ENCODE measurements around the gene DPPA3.
"Not testable (repeated sequence)": the region's sequence is repeated elsewhere in the genome, so short reads cannot be mapped to it uniquely, and the experiment has no call there.

Gene DPPA3

GRCh38 chr12:7730984-7731383 is 19.8 kb downstream of the DPPA3 start:
- not testable (repeated sequence) for DNase-seq (ENCODE audit: low read depth in 2 of 2)

DNA sequence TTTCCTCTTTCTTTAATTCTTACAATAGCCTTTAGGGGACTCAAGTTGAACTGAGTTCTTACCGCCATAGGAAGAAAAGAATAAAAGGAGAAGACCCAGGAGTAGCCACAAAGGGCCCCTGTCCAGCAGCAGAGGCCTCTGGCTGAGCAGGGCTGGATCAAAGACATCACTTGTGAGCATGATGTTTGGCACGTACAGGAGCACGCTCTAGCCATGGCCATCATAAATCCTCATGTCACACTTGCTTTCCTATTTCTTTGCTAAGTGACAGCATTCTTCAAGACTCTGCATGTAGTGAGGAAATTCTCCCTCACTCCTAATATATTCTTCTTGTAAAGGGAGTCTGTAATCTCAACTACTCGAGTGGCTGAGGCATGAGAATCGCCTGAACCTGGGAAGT is 20.3 kb downstream of the DPPA3 start:
- no peak for DNase-seq (ENCODE audit: low read depth in 2 of 2)

DNA sequence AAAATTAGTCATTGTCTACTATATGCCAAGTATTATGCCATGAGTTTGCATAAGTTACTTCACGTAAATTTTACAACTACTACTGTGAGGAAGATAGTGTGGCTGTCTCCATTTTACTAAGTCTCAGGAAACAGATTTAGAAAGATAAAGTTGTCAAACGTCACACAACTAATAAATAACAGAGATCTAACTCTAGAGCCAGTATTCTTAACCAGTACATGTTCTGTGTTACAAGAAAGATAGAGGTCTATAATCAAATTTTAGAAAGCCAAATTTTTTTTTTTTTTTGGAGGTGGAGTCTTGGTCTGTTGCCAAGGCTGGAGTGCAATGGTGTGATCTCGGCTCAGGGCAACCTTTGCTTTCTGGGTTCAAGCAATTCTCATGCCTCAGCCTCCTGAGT is 21.8 kb downstream of the DPPA3 start:
- no peak for DNase-seq (ENCODE audit: low read depth in 2 of 2)

DNA sequence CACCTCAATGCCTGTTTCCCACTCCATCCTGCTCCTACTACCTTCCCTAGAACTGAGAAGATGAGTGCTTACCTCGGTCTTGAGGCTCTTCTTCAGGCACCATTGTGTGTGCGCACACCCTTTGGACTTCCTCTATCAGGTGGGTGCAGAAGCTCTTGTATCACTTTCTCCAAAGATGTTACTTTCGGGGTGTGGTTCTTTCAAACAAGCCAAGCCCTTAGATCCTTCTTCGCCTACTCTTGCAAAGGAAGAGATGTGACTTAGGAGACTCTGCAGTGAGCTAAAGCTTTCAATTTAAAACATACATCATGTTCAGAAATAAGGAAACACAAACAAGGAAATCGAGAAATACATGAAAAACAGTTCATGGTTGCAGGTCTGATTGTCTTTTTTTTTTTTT is 36.0 kb downstream of the DPPA3 start, which contains the start of gene CLEC4C:
Gene CLEC4C (minus strand): TSS at position 130 of the 400 bp plus-strand sequence. CDS start 27 bp downstream, at position 103.
- DNase-seq (ENCODE audit: low read depth in 2 of 2), result no peak

GRCh38 chr12:7748852-7749251 is 37.6 kb downstream of the DPPA3 start:
- DNase-seq (ENCODE audit: low read depth in 2 of 2), result no peak

- DNase-seq (ENCODE audit: low read depth in 2 of 2), result no peak
Observed at GRCh38 chr12:7749442-7749841, 38.2 kb downstream of the DPPA3 start.

DNA sequence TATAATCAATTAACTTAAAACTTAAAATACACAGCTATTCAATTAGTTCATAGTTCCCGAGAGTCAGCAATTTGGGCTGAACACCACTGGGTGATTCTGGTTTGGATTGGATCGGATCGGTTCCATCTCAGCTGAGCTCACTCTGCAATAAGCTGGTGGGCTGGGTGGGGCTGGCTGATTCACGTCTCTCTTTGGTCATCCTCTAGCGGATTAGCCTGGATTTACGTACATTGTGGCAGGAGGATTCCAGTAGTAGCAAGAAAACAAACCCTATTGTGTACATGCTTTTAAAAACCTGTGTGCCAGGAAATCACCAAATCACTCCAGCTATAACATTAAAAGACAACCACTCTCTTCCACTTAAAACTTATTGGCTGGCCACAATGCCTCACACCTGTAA is 39.1 kb downstream of the DPPA3 start:
- no peak for DNase-seq (ENCODE audit: low read depth in 2 of 2)

DNA sequence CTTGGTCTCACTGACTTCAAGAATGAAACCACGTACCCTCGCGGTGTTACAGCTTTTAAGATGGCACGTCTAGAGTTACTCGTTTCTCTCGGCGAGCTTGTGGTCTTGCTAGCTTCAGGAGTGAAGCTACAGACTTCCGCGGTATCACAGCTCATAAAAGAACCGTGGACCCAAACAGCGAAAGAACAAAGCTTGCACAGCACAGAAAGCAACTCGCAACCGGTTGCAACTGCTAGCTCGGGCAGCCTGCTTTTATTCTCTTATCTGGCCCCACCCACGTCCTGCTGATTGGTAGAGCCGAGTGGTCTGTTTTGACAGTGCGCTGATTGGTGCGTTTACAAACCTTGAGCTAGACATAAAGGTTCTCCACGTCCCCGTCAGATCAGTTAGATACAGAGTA is 40.2 kb downstream of the DPPA3 start:
- no peak for DNase-seq (ENCODE audit: low read depth in 2 of 2)

- DNase-seq (ENCODE audit: low read depth in 2 of 2), result not testable (repeated sequence)
Observed at GRCh38 chr12:7751941-7752922, 41.0 kb downstream of the DPPA3 start.

DNA sequence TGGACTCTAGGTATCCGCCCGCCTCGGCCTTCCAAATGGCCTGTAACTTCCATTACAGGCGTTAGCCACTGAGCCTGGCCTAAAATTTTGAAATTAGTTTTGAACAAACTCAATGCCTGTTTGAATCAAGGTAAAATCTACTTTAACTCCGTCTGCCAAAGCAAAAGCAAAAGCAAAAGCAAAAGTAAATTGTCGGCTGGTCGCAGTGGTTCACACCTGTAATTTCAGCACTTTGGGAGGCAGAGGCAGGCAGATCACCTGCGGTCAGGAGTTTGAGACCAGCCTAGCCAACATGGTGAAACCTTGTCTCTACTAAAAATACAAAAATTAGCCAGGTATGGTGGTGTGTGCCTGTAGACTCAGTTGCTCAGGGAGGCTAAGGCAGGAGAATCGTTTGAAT is 44.4 kb downstream of the DPPA3 start:
- DNase-seq (ENCODE audit: low read depth in 2 of 2), result not testable (repeated sequence)

DNA sequence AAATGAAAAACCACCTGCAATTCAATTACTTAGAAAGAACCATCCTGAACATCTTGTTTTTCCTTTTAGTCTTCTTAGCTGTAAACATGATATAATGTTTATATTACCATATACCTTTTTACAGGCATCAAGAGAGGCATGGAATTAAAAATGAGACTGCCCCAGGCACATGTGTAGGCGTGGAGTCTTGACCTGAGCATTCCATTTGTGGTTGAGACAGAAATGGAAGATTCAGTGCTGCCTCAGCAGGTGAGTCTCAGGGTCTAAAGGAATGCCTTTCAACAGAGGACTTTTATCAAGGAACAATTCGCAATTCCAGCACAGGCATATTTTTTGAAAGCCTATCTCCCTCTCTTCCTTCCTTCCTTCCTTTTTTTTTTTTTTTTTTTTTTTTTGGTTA is 45.8 kb downstream of the DPPA3 start:
- DNase-seq (ENCODE audit: low read depth in 2 of 2), result no peak

GRCh38 chr12:7758766-7759140 is 47.5 kb downstream of the DPPA3 start:
- no peak for DNase-seq (ENCODE audit: low read depth in 2 of 2)
